PC-9 (cell line): Measurements from ENCODE around the gene STAT5B.

Experiments used
- EZH2 ChIP-seq: fragments of 200-600 bp; sonication (generic); IDR thresholded peaks from 2 replicates; pipeline ENCODE4 v1.8.0; 2017; ENCODE audit warnings: antibody characterized with exemption, low read depth
- TF ChIP-seq, protein P1 (sequence below): fragments of 200-600 bp; sonication (generic); conservative IDR thresholded peaks from 2 replicates; pipeline ENCODE4 v1.6.1; 2017; ENCODE audit warnings: mixed run types, antibody characterized with exemption, mild to moderate bottlenecking, moderate library complexity

DNA sequence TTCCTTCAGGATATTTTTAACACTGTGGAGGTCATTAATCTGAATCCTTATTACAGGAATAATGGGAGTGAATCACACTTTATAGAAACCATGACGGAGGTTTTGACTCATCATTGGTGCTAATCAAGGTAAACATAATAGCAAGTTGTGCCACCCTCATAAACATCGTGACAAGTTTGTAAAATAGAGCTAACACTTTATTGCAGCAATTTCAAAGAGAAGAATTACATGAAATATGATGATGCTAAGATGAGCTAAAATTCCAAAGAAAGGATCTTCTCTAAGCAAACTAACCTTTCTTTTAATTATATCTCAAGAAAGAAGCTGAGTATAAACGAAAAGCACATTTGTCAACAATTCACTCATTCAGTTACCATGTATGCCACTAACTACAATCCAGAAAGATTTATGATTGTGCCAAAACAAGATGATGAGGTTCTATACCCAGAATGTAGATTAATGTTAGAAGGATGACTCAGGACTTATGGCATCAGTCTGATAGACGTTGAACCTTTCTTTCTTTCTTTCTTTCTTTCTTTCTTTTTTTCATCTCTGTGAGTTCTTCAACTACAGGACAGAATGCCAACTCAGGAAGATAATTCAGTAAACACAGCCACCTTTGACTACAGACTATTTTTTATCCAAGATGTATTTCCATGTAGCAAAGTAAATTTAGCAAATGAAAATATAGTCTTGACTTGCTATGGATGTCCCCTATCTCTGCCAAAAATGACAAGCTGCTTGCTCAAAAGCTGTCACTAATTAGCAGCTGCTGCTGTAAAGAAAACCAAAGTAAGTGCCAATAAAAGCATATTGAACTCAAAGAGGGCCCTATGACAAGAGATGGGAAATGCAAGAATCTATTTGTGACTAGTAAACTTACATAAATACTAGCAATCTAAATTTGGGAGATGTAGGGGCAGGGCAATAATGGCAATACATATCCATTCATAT lies 23.3 kb downstream of the STAT5B start:
- TF ChIP-seq, protein P1, sequence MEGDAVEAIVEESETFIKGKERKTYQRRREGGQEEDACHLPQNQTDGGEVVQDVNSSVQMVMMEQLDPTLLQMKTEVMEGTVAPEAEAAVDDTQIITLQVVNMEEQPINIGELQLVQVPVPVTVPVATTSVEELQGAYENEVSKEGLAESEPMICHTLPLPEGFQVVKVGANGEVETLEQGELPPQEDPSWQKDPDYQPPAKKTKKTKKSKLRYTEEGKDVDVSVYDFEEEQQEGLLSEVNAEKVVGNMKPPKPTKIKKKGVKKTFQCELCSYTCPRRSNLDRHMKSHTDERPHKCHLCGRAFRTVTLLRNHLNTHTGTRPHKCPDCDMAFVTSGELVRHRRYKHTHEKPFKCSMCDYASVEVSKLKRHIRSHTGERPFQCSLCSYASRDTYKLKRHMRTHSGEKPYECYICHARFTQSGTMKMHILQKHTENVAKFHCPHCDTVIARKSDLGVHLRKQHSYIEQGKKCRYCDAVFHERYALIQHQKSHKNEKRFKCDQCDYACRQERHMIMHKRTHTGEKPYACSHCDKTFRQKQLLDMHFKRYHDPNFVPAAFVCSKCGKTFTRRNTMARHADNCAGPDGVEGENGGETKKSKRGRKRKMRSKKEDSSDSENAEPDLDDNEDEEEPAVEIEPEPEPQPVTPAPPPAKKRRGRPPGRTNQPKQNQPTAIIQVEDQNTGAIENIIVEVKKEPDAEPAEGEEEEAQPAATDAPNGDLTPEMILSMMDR, result no peak
- TF ChIP-seq EZH2, result no peak
